Astrocyte (in vitro differentiated cells and primary cell): ENCODE results near the gene CEBPG. TPM values are rescaled to one million over a fixed set of nuclear protein-coding genes. Genes with fewer than 3 reads are reported as not detected.

ENCODE experiments used
- DNase-seq: peaks from one replicate; pipeline ENCODE4 v3.0.0-alpha.2; 2010; ENCODE audit warnings: low read depth
- FAIRE-seq: peaks from 2 replicates; lab custom pipeline; 2011; peaks lifted over from hg19 to GRCh38; lab: Jason Lieb, UNC
- H2AFZ ChIP-seq: 2 replicates; pipeline ENCODE4 v1.6.0; 2012; ENCODE audit warnings: low read depth, low read length, inconsistent platforms
- H3K27ac ChIP-seq: 2 replicates; pipeline ENCODE4 v1.5.1; 2011; ENCODE audit warnings: low read depth, low read length, inconsistent platforms
- H3K27me3 ChIP-seq: 2 replicates; pipeline ENCODE4 v1.6.0; 2011; ENCODE audit warnings: low read length, inconsistent platforms; ENCODE audit not compliant: insufficient read depth
- H3K36me3 ChIP-seq: 2 replicates; pipeline ENCODE4 v1.5.1; 2011; ENCODE audit warnings: low read length, inconsistent platforms; ENCODE audit not compliant: insufficient read depth
- H3K4me1 ChIP-seq: 2 replicates; pipeline ENCODE4 v1.5.1; 2011; ENCODE audit warnings: low read length, inconsistent platforms; ENCODE audit not compliant: insufficient read depth
- H3K4me2 ChIP-seq: 2 replicates; pipeline ENCODE4 v1.6.0; 2012; ENCODE audit warnings: low read length, inconsistent platforms
- H3K4me3 ChIP-seq: 2 replicates; pipeline ENCODE4 v1.5.1; 2011; ENCODE audit warnings: low read depth, mild to moderate bottlenecking, low read length, inconsistent platforms; ENCODE audit not compliant: insufficient read depth
- H3K79me2 ChIP-seq: 2 replicates; pipeline ENCODE4 v1.6.0; 2012; ENCODE audit warnings: mild to moderate bottlenecking, low read length, inconsistent platforms; ENCODE audit not compliant: insufficient read depth
- H3K9ac ChIP-seq: 2 replicates; pipeline ENCODE4 v1.6.0; 2012; ENCODE audit warnings: mild to moderate bottlenecking, low read length, inconsistent platforms
- H3K9me3 ChIP-seq: 2 replicates; pipeline ENCODE4 v1.5.1; 2012; ENCODE audit warnings: low read depth, mild to moderate bottlenecking, low read length, inconsistent platforms; ENCODE audit not compliant: insufficient read depth
- H4K20me1 ChIP-seq: 2 replicates; pipeline ENCODE4 v1.6.0; 2012; ENCODE audit warnings: low read length, inconsistent platforms; ENCODE audit not compliant: insufficient read depth
- H3K27ac Mint-ChIP-seq: one replicate; pipeline ENCODE4 v1.8.0; 2021; ENCODE audit warnings: mild to moderate bottlenecking, mixed read lengths; ENCODE audit not compliant: unreplicated experiment
- H3K27me3 Mint-ChIP-seq: one replicate; pipeline ENCODE4 v1.8.0; 2021; ENCODE audit warnings: low read depth, mixed read lengths; ENCODE audit not compliant: unreplicated experiment
- H3K36me3 Mint-ChIP-seq: one replicate; pipeline ENCODE4 v1.8.0; 2021; ENCODE audit warnings: low read depth, mixed read lengths; ENCODE audit not compliant: unreplicated experiment
- H3K4me1 Mint-ChIP-seq: one replicate; pipeline ENCODE4 v1.8.0; 2021; ENCODE audit warnings: low read depth, mixed read lengths; ENCODE audit not compliant: unreplicated experiment
- H3K4me3 Mint-ChIP-seq: one replicate; pipeline ENCODE4 v1.8.0; 2021; ENCODE audit warnings: mild to moderate bottlenecking, moderate library complexity, mixed read lengths; ENCODE audit not compliant: unreplicated experiment
- H3K9me3 Mint-ChIP-seq: one replicate; pipeline ENCODE4 v1.8.0; 2021; ENCODE audit warnings: mild to moderate bottlenecking, mixed read lengths; ENCODE audit not compliant: unreplicated experiment
- CTCF ChIP-seq: IDR thresholded peaks from 2 replicates; pipeline ENCODE4 v1.5.1; 2011; ENCODE audit warnings: low read depth, mild to moderate bottlenecking, inconsistent platforms, low read length, moderate library complexity; ENCODE audit not compliant: insufficient read depth
- EZH2 ChIP-seq: IDR thresholded peaks from 2 replicates; pipeline ENCODE4 v1.6.1; 2012; ENCODE audit warnings: mild to moderate bottlenecking, low read length, inconsistent platforms; ENCODE audit not compliant: insufficient read depth
- total RNA-seq: library from RNA; stranded (reverse); gene quantifications from 2 replicates; pipeline ENCODE4 v1.2.1, GENCODE V29; 2021

The CEBPG gene
- total RNA-seq, 1 donor from 2014 or later = 31.7 TPM

DNA sequence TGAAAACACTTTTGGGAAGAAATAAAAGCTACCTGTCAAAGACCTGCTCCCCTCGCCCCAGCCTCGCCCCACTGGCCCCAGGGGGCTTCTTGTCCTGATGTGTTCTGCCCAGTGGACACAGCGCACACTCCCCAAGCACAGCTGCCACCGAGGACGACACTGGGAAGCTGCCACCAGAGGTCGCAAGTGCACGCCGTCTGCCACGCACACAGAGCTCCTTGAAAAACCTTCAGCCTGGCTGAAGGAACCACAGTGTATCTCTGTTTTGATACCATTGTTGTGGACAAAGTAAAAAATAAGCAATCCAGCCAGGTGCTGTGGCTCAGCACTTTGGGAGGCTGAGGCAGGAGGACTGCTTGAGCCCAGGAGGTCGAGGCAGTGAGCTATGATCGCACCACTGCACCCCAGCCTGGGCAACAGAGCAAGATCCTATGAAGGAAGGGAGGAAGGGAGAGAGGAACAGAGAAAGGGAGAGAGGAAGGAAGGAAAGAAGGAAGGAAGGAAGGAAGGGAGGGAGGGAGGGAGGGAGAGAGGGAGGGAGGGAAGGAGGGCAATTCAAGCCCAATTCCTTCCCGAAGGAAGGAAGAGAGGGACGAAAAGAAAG, 57.3 kb downstream of the CEBPG start:
- no peaks in the 10 kb centered on the region for H3K79me2 ChIP-seq
- TF ChIP-seq CTCF = peak; percentile 71
- no peak for TF ChIP-seq EZH2
- no peak overlapping the region for H3K4me3 ChIP-seq
- no peak overlapping the region for H3K27ac Mint-ChIP-seq
- H3K36me3 ChIP-seq = no peaks in the 10 kb centered on the region
- no peak overlapping the region for H2AFZ ChIP-seq
- H3K4me1 ChIP-seq = peaks cover 10% of the 10 kb centered on the region
- H4K20me1 ChIP-seq = peaks cover 6% of the 10 kb centered on the region
- peaks cover 3% of the 10 kb centered on the region for H3K27me3 Mint-ChIP-seq
- no peak overlapping the region for H3K27ac ChIP-seq
- no peaks in the 10 kb centered on the region for H3K27me3 ChIP-seq
- no peak overlapping the region for H3K4me3 Mint-ChIP-seq
- H3K4me1 Mint-ChIP-seq = peaks cover 5% of the 10 kb centered on the region
- no peaks in the 10 kb centered on the region for H3K9me3 Mint-ChIP-seq
- no peak overlapping the region for H3K4me2 ChIP-seq
- DNase-seq = peak; percentile 40
- no peak for FAIRE-seq
- no peaks in the 10 kb centered on the region for H3K36me3 Mint-ChIP-seq
- no peaks in the 10 kb centered on the region for H3K9me3 ChIP-seq
- H3K9ac ChIP-seq = no peak overlapping the region

DNA sequence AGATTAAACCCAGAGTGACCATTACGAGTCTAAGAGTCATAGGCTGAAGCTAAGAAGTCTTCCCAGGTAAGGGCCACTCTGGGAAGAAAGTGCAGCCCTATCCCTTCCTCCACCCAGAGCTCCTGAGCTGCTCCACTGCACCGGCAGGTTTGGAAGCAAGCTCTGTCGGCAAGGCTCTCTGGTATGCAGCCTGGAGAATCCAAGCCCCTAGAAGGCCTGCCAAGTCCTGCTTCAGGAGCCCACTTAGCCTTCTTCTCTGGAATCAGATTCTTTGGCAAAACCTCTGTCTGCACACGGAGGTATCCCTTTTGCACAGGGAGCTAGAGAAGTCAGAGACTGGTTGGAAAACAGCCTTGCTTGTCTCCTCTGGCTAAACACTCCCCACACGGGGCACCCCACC, 58.5 kb downstream of the CEBPG start:
- H3K9me3 Mint-ChIP-seq = no peaks in the 10 kb centered on the region
- no peaks in the 10 kb centered on the region for H3K36me3 ChIP-seq
- H3K4me1 Mint-ChIP-seq = peaks cover 5% of the 10 kb centered on the region
- H3K36me3 Mint-ChIP-seq = peaks cover 1% of the 10 kb centered on the region
- H3K4me3 Mint-ChIP-seq = no peak overlapping the region
- no peak overlapping the region for H3K4me3 ChIP-seq
- H3K27me3 Mint-ChIP-seq = peaks cover 3% of the 10 kb centered on the region
- no peak overlapping the region for H3K4me2 ChIP-seq
- no peaks in the 10 kb centered on the region for H3K79me2 ChIP-seq
- peaks cover 6% of the 10 kb centered on the region for H4K20me1 ChIP-seq
- no peak for TF ChIP-seq EZH2
- TF ChIP-seq CTCF = no peak
- no peak overlapping the region for H3K27ac ChIP-seq
- DNase-seq = no peak
- no peaks in the 10 kb centered on the region for H3K9me3 ChIP-seq
- H3K9ac ChIP-seq = no peak overlapping the region
- H3K27ac Mint-ChIP-seq = no peak overlapping the region
- no peak for FAIRE-seq
- no peak overlapping the region for H2AFZ ChIP-seq
- peaks cover 10% of the 10 kb centered on the region for H3K4me1 ChIP-seq
- H3K27me3 ChIP-seq = no peaks in the 10 kb centered on the region

Other genes starting within 250 kb of the CEBPG start
- gene WDR88, start 241.6 kb upstream of the CEBPG start, total RNA-seq = not detected in 2 replicates
- gene LRP3, start 179.4 kb upstream of the CEBPG start, total RNA-seq = 9.3 and 13.3 TPM in 2 replicates
- gene SLC7A10, start 147.9 kb upstream of the CEBPG start, total RNA-seq = 0.43 and 0.61 TPM in 2 replicates
- gene CEBPA, start 71.2 kb upstream of the CEBPG start, total RNA-seq = 0.45 and 0.50 TPM in 2 replicates
- gene PEPD, start 148.1 kb downstream of the CEBPG start, total RNA-seq = 37.9 and 38.4 TPM in 2 replicates
- gene CHST8, start 248.2 kb downstream of the CEBPG start, total RNA-seq = not detected in 2 replicates